PC-3 (cell line): ENCODE data around the gene ZNF701. TPM values are rescaled to one million over a fixed set of nuclear protein-coding genes. Genes with fewer than 3 reads are reported as not detected.
"Not testable (repeated sequence)": the region's sequence is repeated elsewhere in the genome, so short reads cannot be mapped to it uniquely, and the experiment has no call there.

Experiments
- ATAC-seq: fragments of 200-7000 bp; cut with Tn5 transposase; 2 replicates; pipeline ENCODE4 v1.9.1; 2020; ENCODE audit warnings: mild to moderate bottlenecking, moderate library complexity
- BruUV-seq: library from RNA; stranded (reverse); fragments of 400-500 nt; replicated peaks from 2 replicates; lab custom pipeline; 2021; lab: Mats Ljungman, UMichigan
- CTCF ChIA-PET: fragments of 300-600 bp; sonication (Branson Sonifier 250); formaldehyde crosslinking; loops from one replicate; lab custom pipeline; 2022; ENCODE audit warnings: antibody characterized with exemption; lab: Charles Lee
- POLR2A ChIA-PET: fragments of 300-600 bp; sonication (Branson Sonifier 250); formaldehyde crosslinking; loops from one replicate; lab custom pipeline; 2022; ENCODE audit warnings: antibody characterized with exemption; ENCODE audit not compliant: unreplicated experiment; lab: Charles Lee
- DNase-seq: peaks from one replicate; pipeline ENCODE4 v3.0.0-alpha.2; 2015
- H2AFZ ChIP-seq: fragments of 300-600 bp; sonication (generic); 2 replicates; pipeline ENCODE4 v1.6.0; 2016; ENCODE audit warnings: antibody characterized with exemption, low read length
- H3F3A ChIP-seq: fragments of 300-600 bp; sonication (generic); one replicate; pipeline ENCODE4 v1.6.0; 2017; ENCODE audit warnings: antibody characterized with exemption, low read length, control low read depth, mild to moderate bottlenecking; ENCODE audit not compliant: unreplicated experiment
- H3K27ac ChIP-seq: fragments of 300-600 bp; sonication (generic); 2 replicates; pipeline ENCODE4 v1.5.1; 2016; ENCODE audit warnings: mild to moderate bottlenecking, low read length
- H3K27me3 ChIP-seq: fragments of 300-600 bp; sonication (generic); 2 replicates; pipeline ENCODE4 v1.6.1; 2016; ENCODE audit warnings: low read length, mixed read lengths
- H3K36me3 ChIP-seq: fragments of 300-600 bp; sonication (generic); 2 replicates; pipeline ENCODE4 v1.6.1; 2016; ENCODE audit warnings: low read depth, mixed run types, low read length, mixed read lengths
- H3K4me1 ChIP-seq: fragments of 300-600 bp; sonication (generic); 2 replicates; pipeline ENCODE4 v1.5.1; 2016; ENCODE audit warnings: low read length; ENCODE audit not compliant: insufficient read depth
- H3K4me2 ChIP-seq: fragments of 300-600 bp; sonication (generic); 2 replicates; pipeline ENCODE4 v1.6.0; 2016; ENCODE audit warnings: low read length
- H3K4me3 ChIP-seq: fragments of 300-600 bp; sonication (generic); 2 replicates; pipeline ENCODE4 v1.5.1; 2016; ENCODE audit warnings: mild to moderate bottlenecking, low read length, mixed read lengths
- H3K79me2 ChIP-seq: fragments of 300-600 bp; sonication (generic); 2 replicates; pipeline ENCODE4 v1.6.1; 2017; ENCODE audit warnings: low read length, mixed read lengths
- H3K9ac ChIP-seq: fragments of 300-600 bp; sonication (generic); 2 replicates; pipeline ENCODE4 v1.6.0; 2016; ENCODE audit warnings: mild to moderate bottlenecking, low read length
- H3K9me2 ChIP-seq: fragments of 300-600 bp; sonication (generic); replicated peaks from 2 replicates; pipeline ENCODE4 v1.6.1; 2016; ENCODE audit warnings: mixed run types, low read length, mixed read lengths
- H3K9me3 ChIP-seq: fragments of 300-600 bp; sonication (generic); 2 replicates; pipeline ENCODE4 v1.6.1; 2016; ENCODE audit warnings: low read length, mixed read lengths
- H4K20me1 ChIP-seq: fragments of 300-600 bp; sonication (generic); 2 replicates; pipeline ENCODE4 v1.6.1; 2016; ENCODE audit warnings: low read length, mixed read lengths
- EZH2 ChIP-seq: fragments of 300-600 bp; sonication (generic); IDR thresholded peaks from one replicate; pipeline ENCODE4 v1.6.1; 2017; ENCODE audit warnings: antibody characterized with exemption, mild to moderate bottlenecking, low read length; ENCODE audit not compliant: unreplicated experiment
- EZH2phosphoT487 ChIP-seq: fragments of 300-600 bp; sonication (generic); IDR thresholded peaks from 2 replicates; pipeline ENCODE4 v1.6.1; 2018; ENCODE audit warnings: mild to moderate bottlenecking, antibody characterized with exemption, low read length, borderline replicate concordance
- intact Hi-C: fragments of 100-400 bp; cut with micrococcal nuclease; formaldehyde crosslinking; loops from 2 replicates; pipeline ENCODE4 v1.9.0; 2023
- total RNA-seq: library from RNA; depleted of rRNA; stranded (reverse); fragments of >200 nt; gene quantifications from 2 replicates; pipeline ENCODE4 v1.2.3, GENCODE V29; 2014
- TF ChIP-seq, protein P1 (sequence below): fragments of 300-600 bp; sonication (generic); conservative IDR thresholded peaks from 2 replicates; pipeline ENCODE4 v1.5.1; 2017; ENCODE audit warnings: antibody characterized with exemption, low read depth, mild to moderate bottlenecking, low read length

ZNF701 gene
- total RNA-seq, 1 experiment from 2014 or later: 13.2 TPM

DNA sequence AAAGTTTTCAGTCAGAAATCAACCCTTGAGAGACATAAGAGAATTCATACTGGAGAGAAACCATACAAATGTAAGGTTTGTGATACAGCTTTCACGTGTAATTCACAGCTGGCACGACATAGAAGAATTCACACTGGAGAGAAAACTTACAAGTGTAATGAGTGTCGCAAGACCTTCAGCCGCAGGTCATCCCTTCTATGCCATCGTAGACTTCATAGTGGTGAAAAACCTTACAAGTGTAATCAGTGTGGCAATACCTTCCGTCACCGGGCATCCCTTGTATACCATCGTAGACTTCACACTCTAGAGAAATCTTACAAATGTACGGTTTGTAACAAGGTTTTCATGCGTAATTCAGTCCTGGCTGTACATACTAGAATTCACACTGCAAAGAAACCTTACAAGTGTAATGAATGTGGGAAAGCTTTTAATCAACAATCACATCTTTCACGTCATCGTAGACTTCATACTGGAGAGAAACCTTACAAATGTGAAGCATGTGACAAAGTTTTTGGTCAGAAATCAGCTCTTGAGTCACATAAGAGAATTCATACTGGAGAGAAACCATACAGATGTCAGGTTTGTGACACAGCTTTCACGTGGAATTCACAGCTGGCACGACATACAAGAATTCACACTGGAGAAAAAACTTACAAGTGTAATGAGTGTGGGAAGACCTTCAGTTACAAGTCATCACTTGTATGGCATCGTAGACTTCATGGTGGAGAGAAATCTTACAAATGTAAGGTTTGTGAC, 15.7 kb upstream of the ZNF701 start:
- ATAC-seq (no peak), DNase-seq (no peak)
- Histone ChIP-seq H4K20me1 (no peaks in the 10 kb centered on the region), H3K9me2 (no peaks in the 10 kb centered on the region), H2AFZ (no peak overlapping the region), H3K4me3 (no peak overlapping the region; the same call in 1 of the 2 replicates), H3K27ac (no peak overlapping the region), H3F3A (no peaks in the 10 kb centered on the region), H3K36me3 (peaks cover 87% of the 10 kb centered on the region), H3K27me3 (no peaks in the 10 kb centered on the region), H3K9ac (no peak overlapping the region), H3K79me2 (no peaks in the 10 kb centered on the region), H3K4me2 (no peak overlapping the region), H3K4me1 (no peaks in the 10 kb centered on the region), H3K9me3 (peaks cover 64% of the 10 kb centered on the region)
- intact Hi-C loops: no loop called here
- ChIA-PET POLR2A (no interaction called here), CTCF (no interaction called here)
- no peak for TF ChIP-seq EZH2phosphoT487
- no peak for TF ChIP-seq EZH2
- TF ChIP-seq, protein P1, sequence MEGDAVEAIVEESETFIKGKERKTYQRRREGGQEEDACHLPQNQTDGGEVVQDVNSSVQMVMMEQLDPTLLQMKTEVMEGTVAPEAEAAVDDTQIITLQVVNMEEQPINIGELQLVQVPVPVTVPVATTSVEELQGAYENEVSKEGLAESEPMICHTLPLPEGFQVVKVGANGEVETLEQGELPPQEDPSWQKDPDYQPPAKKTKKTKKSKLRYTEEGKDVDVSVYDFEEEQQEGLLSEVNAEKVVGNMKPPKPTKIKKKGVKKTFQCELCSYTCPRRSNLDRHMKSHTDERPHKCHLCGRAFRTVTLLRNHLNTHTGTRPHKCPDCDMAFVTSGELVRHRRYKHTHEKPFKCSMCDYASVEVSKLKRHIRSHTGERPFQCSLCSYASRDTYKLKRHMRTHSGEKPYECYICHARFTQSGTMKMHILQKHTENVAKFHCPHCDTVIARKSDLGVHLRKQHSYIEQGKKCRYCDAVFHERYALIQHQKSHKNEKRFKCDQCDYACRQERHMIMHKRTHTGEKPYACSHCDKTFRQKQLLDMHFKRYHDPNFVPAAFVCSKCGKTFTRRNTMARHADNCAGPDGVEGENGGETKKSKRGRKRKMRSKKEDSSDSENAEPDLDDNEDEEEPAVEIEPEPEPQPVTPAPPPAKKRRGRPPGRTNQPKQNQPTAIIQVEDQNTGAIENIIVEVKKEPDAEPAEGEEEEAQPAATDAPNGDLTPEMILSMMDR: no peak
- no TSS peak for BruUV-seq

DNA sequence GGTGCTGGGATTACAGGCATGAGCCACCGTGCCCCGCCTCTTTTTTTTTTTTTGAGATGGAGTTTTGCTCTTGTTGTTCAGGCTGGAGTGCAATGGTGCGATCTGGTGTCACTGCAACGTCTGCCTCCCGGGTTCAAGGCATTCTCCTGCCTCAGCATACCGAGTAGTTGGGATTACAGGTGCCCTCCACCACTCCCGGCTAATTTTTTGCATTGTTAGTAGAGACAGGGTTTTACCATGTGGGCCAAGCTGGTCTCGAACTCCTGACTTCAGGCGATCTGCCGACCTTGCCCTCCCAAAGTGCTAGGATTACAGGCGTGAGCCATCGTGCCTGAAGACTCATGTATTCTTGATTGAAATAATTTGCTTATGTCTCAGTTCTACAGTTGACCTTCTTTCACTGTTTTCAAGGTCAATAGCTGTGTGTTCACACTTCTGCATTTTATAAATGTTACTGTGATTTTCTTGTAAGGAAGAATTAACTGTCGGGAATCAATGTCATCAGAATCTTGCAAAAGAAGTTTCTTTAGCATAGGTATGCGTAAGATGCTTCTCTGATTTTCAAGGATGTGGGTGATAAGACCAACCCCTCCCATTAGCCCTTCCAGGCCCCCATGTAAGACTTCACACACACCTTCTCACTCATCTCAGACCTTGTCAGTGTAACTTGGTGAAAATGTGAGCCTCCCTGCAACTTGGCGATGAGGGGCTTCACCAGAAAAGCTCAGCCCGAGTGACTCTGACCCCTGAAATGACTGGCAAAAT, 12.7 kb upstream of the ZNF701 start:
- ChIA-PET CTCF (no interaction called here), POLR2A (no interaction called here)
- no TSS peak for BruUV-seq

DNA sequence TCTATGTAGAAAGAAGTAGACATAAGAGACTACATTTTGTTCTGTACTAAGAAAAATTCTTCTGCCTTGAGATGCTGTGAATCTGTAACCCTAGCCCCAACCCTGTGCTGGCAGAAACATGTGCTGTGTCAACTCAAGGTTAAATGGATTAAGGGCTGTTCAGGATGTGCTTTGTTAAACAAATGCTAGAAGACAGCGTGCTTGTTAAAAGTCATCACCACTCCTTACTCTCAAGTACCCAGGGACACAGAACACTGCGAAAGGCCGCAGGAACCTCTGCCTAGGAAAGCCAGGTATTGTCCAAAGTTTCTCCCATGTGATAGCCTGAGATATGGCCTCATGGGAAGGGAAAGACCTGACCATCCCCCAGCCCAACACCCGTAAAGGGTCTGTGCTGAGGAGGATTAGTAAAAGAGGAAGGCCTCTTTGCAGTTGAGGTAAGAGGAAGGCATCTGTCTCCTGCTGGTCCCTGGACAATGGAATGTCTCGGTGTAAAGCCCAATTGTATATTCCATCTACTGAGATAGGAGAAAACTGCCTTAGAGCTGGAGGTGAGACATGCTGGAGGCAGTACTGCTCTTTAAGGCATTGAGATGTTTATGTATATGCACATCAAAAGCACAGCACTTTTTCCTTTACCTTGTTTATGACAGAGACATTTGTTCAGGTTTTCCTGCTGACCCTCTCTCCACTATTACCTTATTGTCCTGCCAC, 11.2 kb upstream of the ZNF701 start:
- H3F3A ChIP-seq, H3K4me2 ChIP-seq, H3K27me3 ChIP-seq, H3K4me1 ChIP-seq, H3K9me2 ChIP-seq, H2AFZ ChIP-seq, BruUV-seq, intact Hi-C loops, CTCF ChIA-PET, H3K79me2 ChIP-seq, H4K20me1 ChIP-seq, H3K4me3 ChIP-seq, H3K9ac ChIP-seq, DNase-seq, ATAC-seq, POLR2A ChIA-PET, H3K27ac ChIP-seq: not testable (repeated sequence)
- Histone ChIP-seq H3K9me3 (peaks cover 56% of the 10 kb centered on the region), H3K36me3 (peaks cover 82% of the 10 kb centered on the region)

More for the DNA sequence above, 12.7 kb upstream of the ZNF701 start:
- intact Hi-C loops: no loop called here
- DNase-seq (no peak), ATAC-seq (no peak)
- Histone ChIP-seq H3K4me1 (no peaks in the 10 kb centered on the region), H4K20me1 (no peaks in the 10 kb centered on the region), H3F3A (no peaks in the 10 kb centered on the region), H3K4me3 (no peak overlapping the region), H3K4me2 (no peak overlapping the region), H3K9me2 (no peaks in the 10 kb centered on the region), H3K36me3 (peaks cover 82% of the 10 kb centered on the region), H3K9me3 (peaks cover 57% of the 10 kb centered on the region), H3K27me3 (no peaks in the 10 kb centered on the region), H2AFZ (no peak overlapping the region), H3K27ac (no peak overlapping the region), H3K9ac (no peak overlapping the region), H3K79me2 (no peaks in the 10 kb centered on the region)
- TF ChIP-seq EZH2phosphoT487 (no peak), EZH2 (no peak)
- TF ChIP-seq, protein P1: no peak

DNA sequence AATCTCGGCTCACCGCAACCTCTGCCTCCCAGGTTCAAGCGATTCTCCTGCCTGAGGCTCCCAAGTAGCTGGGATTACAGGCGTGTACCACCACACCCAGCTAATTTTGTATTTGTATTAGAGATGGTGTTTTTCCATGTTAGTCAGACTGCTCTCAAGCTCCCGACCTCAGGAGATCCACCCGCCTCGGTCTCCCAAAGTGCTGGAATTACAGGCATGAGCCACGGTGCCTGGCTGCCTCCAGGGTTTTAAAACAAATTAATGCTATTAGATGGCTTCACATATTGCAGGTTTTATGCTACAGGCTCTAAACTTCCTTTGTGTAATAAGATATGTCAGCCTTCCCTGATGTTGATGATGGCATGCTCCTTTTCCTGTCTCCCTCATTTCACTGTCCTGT, 8.5 kb upstream of the ZNF701 start:
- H3K9me3 ChIP-seq: peaks cover 46% of the 10 kb centered on the region
- H3K4me1 ChIP-seq, POLR2A ChIA-PET, H3K27me3 ChIP-seq, intact Hi-C loops, H3K9ac ChIP-seq, H3K9me2 ChIP-seq, ATAC-seq, CTCF ChIA-PET, H4K20me1 ChIP-seq, H2AFZ ChIP-seq, H3K27ac ChIP-seq, H3K4me3 ChIP-seq, DNase-seq, BruUV-seq, H3K4me2 ChIP-seq, H3F3A ChIP-seq, H3K79me2 ChIP-seq: not testable (repeated sequence)
- H3K36me3 ChIP-seq: peaks cover 70% of the 10 kb centered on the region
